Measurements from ENCODE around the gene FAM237B.

Gene FAM237B

DNA sequence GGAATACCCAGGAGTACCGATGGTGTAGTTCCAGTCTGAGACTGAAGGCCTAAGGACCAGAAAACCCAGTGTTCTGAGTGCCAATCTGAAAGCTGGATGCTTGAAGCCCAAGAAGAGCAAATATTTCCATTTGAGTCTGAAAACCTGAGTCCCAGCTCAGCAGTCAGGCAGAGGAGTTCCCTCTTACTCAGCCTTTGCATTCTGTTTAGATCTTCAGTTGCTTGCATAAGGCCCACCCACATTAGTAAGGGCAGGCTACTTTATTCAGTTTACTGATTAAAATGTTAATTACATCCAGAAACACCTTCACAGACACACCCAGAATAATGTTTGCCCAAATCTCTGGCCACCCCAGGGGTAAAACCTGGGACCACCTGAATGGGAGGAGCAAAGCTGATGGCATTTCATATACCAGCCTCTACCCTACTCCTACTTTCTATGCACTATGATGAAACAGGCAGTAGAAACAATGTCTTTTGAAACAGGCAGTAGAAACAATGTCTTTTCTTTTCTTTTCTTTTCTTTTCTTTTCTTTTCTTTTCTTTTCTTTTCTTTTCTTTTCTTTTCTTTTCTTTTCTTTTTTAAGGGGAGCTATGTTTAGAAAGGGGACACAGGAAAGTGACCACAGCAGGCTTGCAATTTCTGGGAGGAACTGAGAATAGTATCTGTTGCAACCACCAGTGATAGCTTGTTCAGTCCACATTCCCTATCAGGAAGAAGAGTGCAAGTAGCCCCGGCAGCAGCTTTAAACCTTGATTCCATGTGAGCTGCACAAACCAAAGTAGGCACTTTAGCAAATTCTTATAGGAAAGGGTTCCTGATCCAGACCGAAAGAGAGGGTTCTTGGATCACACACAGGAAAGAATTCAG is 30.6 kb downstream of the FAM237B start:
- no peak for DNase-seq (ENCODE audit: low spot score)

DNA sequence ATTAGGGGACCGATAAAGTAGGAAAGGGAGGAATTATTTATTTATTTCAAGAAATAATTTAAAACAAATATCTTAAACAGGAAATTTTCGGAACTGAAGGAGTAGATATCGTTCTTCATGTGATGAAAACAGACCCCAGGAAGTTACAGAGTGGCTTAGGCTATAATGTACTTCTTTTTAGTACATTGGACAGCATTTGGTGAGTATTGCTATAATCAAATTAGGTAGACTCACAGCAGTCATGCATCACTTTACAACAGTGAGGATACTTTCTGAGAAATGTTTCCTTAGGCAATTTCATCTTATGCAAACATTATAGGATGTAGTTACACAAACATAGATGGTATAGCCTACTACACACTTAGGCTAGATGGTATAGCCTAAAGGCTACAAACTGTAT is 33.0 kb downstream of the FAM237B start:
- DNase-seq (ENCODE audit: low spot score): no peak

DNA sequence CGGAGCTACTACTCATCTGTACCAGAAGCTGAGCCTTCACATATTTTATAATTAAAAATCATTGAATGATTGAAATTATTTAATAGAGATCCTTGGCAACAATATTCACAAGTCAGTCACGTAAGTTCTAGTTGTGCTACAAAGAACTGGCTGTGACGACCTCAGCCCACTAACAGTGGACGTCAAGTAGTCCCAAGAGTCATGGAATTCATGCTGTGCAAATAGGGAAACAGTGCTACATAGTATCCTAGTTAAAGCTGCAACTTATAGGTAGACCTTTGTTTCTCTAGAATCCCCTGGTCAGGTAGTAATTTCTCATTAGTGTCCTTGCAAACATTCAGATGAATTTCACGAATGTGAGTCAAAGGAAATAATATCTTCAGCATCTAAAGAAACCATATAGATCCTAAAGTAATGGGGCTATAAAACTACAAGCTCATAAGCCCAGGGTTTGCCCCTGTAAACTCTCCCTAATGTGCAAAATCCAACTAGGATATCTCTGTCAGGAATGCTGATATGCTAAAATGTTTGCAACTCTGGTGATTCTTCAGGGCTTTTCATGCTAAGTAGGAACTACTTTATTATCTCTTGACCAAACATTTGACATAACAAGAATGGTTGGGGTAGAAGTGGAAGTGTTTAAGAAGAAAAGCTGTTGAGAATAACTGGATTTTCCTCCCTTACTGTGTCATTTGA is 44.9 kb downstream of the FAM237B start:
- DNase-seq (ENCODE audit: low spot score): no peak

DNA sequence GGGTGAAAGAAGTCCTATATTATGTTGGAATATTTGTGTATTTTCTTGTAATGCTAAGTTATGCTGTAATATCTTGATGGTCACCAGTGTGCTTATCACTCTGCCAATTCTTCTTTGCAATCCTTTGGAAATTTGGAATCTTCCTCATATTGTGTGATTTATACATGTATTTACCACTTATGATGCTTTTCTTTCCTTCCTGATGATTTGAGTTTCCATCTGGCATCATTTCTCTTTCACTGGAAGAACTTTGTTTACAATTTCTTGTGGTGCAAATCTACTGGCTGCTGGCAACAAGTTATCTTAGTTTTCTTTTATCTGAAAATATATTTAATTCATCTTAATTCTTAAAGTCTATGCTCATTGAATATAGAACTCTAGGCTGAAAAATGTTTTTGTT is 46.9 kb downstream of the FAM237B start:
- no peak for DNase-seq (ENCODE audit: low spot score)

DNA sequence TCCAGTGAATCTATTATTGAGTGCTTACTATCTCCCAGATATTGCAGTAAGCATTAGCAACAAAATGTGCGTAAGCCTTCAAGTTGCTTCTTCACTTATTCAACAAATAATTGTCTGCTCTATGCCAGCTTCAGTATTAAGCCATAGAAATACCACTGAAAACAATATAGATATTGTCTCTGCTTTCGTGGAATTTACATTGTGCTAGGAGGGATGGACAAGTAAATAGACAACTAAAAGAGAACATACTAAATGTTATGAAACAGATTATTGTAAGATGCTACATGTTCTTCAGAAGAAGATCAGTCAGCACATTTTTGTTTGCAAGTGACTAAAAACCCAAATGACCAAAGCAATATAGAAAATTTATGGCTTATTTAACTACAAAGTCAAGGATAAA is 48.9 kb downstream of the FAM237B start:
- DNase-seq (ENCODE audit: low spot score): no peak

DNA sequence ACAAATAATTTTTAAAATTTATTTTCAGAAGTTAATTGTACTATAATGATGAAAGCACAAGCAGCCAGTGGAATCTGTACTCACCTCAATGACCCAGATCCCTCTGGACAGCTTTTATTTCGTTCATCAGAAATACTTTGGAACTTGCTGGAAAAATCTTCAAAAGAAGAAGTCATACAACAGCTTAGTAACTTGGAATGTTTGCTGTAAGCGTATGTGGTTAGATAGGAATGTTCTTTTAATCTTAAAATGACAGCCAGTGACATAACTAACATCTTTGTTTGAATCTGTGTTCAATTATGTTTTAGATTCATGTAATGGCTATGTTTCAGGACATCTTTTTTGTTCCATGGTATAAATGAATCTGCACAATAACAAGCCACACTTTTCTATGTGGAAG is 49.4 kb downstream of the FAM237B start:
- DNase-seq (ENCODE audit: low spot score): peak; percentile 19

DNA sequence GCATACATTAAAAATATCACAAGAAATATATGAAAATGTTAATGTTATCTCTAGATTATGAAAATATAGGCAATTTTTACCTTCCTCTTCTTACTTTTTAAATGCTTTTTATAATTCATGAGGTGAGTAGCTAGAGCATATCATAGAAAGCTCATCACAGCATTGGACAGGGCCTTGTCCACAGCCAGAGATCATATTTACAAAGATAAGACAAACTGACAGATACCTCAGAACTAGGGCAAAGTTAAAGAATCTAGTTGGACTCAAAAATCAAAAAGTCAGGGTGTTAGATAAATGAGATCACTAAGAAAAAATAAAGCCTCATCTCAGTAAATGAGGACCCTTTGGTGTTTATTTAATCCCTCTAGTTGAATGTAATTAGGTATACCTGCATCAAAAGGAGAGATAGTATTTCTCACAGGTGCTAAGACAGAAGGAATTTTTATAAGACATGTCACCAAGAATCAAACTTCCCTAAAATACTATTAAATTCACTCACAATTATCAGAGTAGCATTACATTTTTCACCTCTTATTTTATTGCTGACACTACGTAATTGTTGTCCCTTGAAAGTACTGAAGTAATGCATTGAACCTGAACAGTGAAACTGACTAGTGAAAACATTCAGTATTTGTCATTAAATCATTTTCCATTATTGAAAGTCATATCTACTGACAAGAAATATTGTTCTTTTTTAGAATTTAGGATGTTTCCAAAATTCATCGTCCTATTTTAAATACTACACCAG is 50.5 kb downstream of the FAM237B start:
- no peak for DNase-seq (ENCODE audit: low spot score)

DNA sequence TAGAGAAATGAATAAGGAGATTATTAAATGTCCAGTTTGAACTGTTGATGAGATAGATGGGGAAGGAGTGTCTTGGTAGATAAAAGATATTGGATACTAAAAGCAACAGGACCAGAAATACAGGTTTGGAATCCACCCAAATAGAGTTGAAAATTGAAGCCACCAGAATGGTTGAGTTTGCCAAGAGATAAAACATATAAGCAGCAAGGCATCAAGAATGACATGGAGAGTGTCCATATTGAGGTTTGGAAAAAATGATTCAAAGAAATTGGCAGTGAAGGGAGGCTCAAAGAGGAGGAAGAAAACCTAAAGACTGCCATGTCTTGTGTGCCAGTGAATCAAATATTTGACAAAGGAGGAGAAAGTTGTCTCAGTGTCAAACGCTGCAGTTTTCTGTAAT is 51.9 kb downstream of the FAM237B start:
- no peak for DNase-seq (ENCODE audit: low spot score)

DNA sequence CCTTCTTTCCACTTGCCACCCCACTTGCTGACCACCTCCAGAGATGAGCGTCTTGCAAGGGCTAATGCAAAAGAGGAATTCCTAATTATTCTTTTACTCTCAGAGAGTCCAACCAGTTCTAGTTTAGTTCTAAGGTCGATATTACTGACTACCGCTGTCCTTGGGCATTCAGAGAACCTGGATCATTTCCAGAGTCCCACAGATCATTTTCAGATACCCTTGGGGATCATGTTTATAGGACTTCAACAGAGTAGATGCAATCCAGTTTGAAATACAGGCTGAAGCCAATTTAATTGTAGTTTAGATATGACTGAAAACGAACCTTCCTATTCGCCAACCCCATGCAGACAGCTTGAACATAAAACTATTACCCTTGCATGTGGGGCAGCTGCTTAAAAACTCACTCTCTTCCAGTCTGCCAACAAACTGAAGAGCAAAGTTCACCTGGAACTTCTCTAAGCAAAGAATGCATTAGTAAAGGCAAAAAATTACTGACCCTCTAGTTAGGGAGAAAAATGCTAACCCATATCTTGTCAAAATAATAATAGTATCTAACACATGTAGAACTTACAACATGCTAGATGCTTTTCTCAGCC is 53.7 kb downstream of the FAM237B start:
- DNase-seq (ENCODE audit: low spot score): no peak

DNA sequence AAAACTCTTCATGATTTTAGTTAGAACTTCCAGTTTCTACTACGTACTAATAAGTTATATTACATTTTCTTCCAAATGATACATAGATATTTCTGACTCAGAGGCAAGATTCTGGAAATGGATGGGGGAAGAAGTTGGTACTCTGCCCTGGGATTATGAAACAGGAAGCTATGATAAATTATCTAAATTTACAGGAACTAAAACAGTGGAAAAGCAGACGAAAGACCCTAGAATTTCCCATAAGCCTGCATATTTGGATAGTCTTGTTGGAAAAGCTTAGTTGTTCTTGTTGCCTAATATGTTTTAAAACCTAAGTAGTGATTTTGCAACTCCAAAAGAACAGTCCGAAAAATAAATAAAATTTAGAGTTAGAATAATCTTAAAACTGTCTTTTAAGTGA is 54.3 kb downstream of the FAM237B start:
- no peak for DNase-seq (ENCODE audit: low spot score)

All from hepatic stellate cell (primary cell).